K562 (cell line): ENCODE results near the gene CEBPB. TPM values are rescaled to one million over a fixed set of nuclear protein-coding genes. Genes with fewer than 3 reads are reported as not detected.

ENCODE experiments used
- ARID2 ChIP-seq: fragments of 450-650 bp; IDR thresholded peaks from 2 replicates; pipeline ENCODE4 v1.6.1; 2017; ENCODE audit warnings: antibody characterized with exemption, mild to moderate bottlenecking
- CBFA2T3 ChIP-seq: fragments of 450-650 bp; IDR thresholded peaks from 2 replicates; pipeline ENCODE4 v1.6.1; 2017
- CHD2 ChIP-seq: IDR thresholded peaks from 2 replicates; pipeline ENCODE4 v1.6.1; 2011; ENCODE audit warnings: low read depth, low read length
- CTBP1 ChIP-seq: fragments of 450-650 bp; IDR thresholded peaks from 2 replicates; pipeline ENCODE4 v1.6.1; 2016; ENCODE audit warnings: borderline replicate concordance
- CXXC5 ChIP-seq: fragments of 250-450 bp; sonication (Bioruptor Pico); IDR thresholded peaks from 2 replicates; pipeline ENCODE4 v1.8.0; 2022; ENCODE audit warnings: inconsistent platforms, mild to moderate bottlenecking, moderate library complexity
- ELF1 ChIP-seq: fragments of 200-800 bp; sonication (Bioruptor generic); IDR thresholded peaks from 2 replicates; pipeline ENCODE4 v1.6.1; 2016; ENCODE audit warnings: missing genetic modification characterization, missing compliant biosample characterization
- HMG20A ChIP-seq: fragments of 450-650 bp; formaldehyde crosslinking; conservative IDR thresholded peaks from 2 replicates; pipeline ENCODE4 v1.4.0; 2020; ENCODE audit warnings: mild to moderate bottlenecking, mixed read lengths
- RBM22 ChIP-seq: fragments of 200-400 bp; formaldehyde crosslinking; IDR thresholded peaks from 2 replicates; pipeline ENCODE4 v1.6.1; 2018; ENCODE audit warnings: low read length, low read depth; ENCODE audit not compliant: poor library complexity, severe bottlenecking
- TAF1 ChIP-seq: IDR thresholded peaks from 2 replicates; pipeline ENCODE4 v1.6.1; 2011; ENCODE audit warnings: mild to moderate bottlenecking, low read length, moderate library complexity; ENCODE audit not compliant: insufficient read depth, control insufficient read depth, severe bottlenecking; ENCODE audit errors: extremely low read depth
- TEAD4 ChIP-seq, 2 experiments: sonication (generic) in 1 of 2; formaldehyde crosslinking in 1 of 2; IDR thresholded peaks; 2 replicates each; pipeline versions ENCODE4 v1.6.1 to v1.8.0; 2012 to 2022; ENCODE audit warnings: borderline replicate concordance in 1 of 2, inconsistent platforms in 1 of 2, low read length in 1 of 2, mild to moderate bottlenecking in 1 of 2, missing genetic modification reagents in 1 of 2
- polyA plus RNA-seq, 8 experiments: library from polyadenylated mRNA; depleted of rRNA in 4 of 8; stranded (reverse) in 5 of 8; unstranded in 3 of 8; fragments of >200 nt; fragmentation: Nextera tagmentation in 2 of 8; fragmentation: Illumina TruSeq in 1 of 8; extraction: Ambion mirVana in 2 of 8; extraction: Trizol in 1 of 8; gene quantifications; 2 replicates each; pipeline versions ENCODE4 v1.2.1 to v1.2.3, GENCODE V29; 2011 to 2014; ENCODE audit warnings: inconsistent platforms in 1 of 8, missing spikeins in 1 of 8
- total RNA-seq, 7 experiments: library from RNA; depleted of rRNA in 6 of 7; stranded (reverse); fragments of >200 nt in 6 of 7; fragmentation: Illumina TruSeq in 2 of 7; extraction: Trizol in 2 of 7; gene quantifications; 2 replicates each; pipeline versions ENCODE4 v1.2.1 to v1.2.3, GENCODE V29; 2011 to 2021; ENCODE audit warnings: low replicate concordance in 1 of 7
- TF ChIP-seq, protein P1 (sequence below): fragments of 450-650 bp; IDR thresholded peaks from 2 replicates; pipeline ENCODE4 v1.7.0; 2016; ENCODE audit warnings: borderline replicate concordance

Gene CEBPB
- total and polyA plus RNA-seq, 9 of the 15 experiments (the other 6 are each of a cell fraction or from before 2014, with no cell fraction given), result 1.2 to 72.6 (median 7.8) TPM

DNA sequence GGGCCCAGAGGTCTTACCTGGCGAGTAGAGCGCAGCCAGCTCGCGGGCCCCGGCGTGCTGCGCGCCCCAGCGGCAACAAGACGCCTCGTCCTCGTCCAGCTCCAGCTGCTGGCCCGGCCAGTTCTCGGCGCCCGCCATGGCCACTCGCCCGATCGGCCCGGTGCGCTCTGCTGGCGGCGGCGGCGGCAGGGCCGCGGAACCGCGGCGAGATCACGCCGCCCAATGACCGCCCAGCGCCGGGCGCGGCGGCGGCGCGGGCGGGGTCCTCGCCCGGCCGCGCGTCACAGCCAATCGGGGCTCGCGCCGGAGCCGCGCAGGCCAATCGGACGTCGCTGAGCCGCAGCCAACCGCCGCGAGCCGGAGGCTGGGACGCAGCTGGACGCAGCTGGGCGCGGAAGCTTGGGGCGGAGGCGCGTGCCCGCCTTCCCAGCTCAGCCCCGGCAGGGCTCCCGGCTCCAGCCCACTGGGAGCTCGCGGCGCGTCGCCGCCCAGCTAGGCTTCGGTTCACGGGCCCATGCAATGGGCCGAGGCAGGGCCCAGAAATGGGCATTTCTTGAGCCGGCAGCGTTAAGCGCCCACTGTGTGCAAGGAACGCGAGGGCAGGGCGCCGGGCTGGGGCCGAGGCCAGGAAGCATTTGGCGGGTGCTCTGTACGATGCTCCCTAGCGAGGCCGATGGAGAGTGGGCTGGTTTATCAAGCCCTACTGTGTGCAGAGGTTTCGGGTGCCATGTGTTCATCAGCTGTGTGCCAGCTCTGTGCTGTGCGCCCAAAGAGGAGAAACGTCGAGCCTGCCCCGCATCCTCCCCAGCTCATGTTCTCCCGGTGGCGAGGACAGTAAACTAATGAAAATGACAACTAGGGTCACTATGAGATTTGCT lies 36.9 kb upstream of the CEBPB start, which contains the start of gene PEDS1 (continued):
- TF ChIP-seq, protein P1, sequence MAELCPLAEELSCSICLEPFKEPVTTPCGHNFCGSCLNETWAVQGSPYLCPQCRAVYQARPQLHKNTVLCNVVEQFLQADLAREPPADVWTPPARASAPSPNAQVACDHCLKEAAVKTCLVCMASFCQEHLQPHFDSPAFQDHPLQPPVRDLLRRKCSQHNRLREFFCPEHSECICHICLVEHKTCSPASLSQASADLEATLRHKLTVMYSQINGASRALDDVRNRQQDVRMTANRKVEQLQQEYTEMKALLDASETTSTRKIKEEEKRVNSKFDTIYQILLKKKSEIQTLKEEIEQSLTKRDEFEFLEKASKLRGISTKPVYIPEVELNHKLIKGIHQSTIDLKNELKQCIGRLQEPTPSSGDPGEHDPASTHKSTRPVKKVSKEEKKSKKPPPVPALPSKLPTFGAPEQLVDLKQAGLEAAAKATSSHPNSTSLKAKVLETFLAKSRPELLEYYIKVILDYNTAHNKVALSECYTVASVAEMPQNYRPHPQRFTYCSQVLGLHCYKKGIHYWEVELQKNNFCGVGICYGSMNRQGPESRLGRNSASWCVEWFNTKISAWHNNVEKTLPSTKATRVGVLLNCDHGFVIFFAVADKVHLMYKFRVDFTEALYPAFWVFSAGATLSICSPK, result no peak
- TF ChIP-seq TEAD4 (IDR thresholded peaks at IDR 0.05; ENCODE audit: low read length) (0 out of 2 replicates have a peak, but pooled peaks have one; percentile 9), TEAD4 (CRISPR knock-in tag; IDR thresholded peaks at IDR 0.05; ENCODE audit: borderline replicate concordance) (peak; percentile 54; the same call in 1 of the 2 replicates), CXXC5 (peak; percentile 100), HMG20A (CRISPR knock-in tag) (no peak), CHD2 (no peak; the same call in 1 of the 2 replicates), CBFA2T3 (no peak), RBM22 (no peak), TAF1 (peak; percentile 80), ELF1 (tag) (no peak), ARID2 (no peak), CTBP1 (peak; percentile 97)
- TF ChIP-seq, all 486 proteins: peak for 131
